Posterior cingulate gyrus (tissue), 11 donors: ENCODE measurements around the gene TFF3.

Experiments
- DNase-seq, 10 donors: peaks; one replicate each; pipeline versions ENCODE4 v3.0.0 to v3.0.0-alpha.2; 2020 to 2021; ENCODE audit warnings: mixed read lengths in 3 of 10
- intact Hi-C: fragments of 100-400 bp; cut with DNase I; formaldehyde crosslinking; loops from one replicate; pipeline ENCODE4 v1.15.1; 2023

TFF3 gene

GRCh38 chr21:42330380-42331371, 15.5 kb upstream of the TFF3 start:
- no peak for DNase-seq
- intact Hi-C loops: no loop called here

- peak in 1 of 10 donors; percentile 18 for DNase-seq
- intact Hi-C loops: no loop called here
Observed at GRCh38 chr21:42324896-42325295, 9.7 kb upstream of the TFF3 start.

GRCh38 chr21:42321845-42322244, 6.6 kb upstream of the TFF3 start:
- DNase-seq: peak in 1 of 10 donors; percentile 43
- intact Hi-C loops: no loop called here

GRCh38 chr21:42321231-42321630, 6.0 kb upstream of the TFF3 start:
- intact Hi-C loops: no loop called here
- peak in 1 of 10 donors; percentile 55 for DNase-seq

- peak in 1 of 10 donors; percentile 27 for DNase-seq
- intact Hi-C loops: no loop called here
Observed at GRCh38 chr21:42320791-42321190, 5.6 kb upstream of the TFF3 start.

GRCh38 chr21:42319851-42320572, 4.8 kb upstream of the TFF3 start:
- DNase-seq: peak in 2 of 10 donors; percentile 52 to 78
- intact Hi-C loops: no loop called here

- intact Hi-C loops: no loop called here
- DNase-seq: peak in 2 of 10 donors; percentile 42 to 68
Observed at GRCh38 chr21:42319376-42319775, 4.2 kb upstream of the TFF3 start.

GRCh38 chr21:42317826-42318746, 2.9 kb upstream of the TFF3 start:
- intact Hi-C loops: no loop called here
- peak in 2 of 10 donors; percentile 62 to 79 for DNase-seq

GRCh38 chr21:42317341-42317741, 2.1 kb upstream of the TFF3 start:
- intact Hi-C loops: no loop called here
- peak in 2 of 10 donors; percentile 41 to 48 for DNase-seq

GRCh38 chr21:42316891-42317290, 1.7 kb upstream of the TFF3 start:
- intact Hi-C loops: no loop called here
- DNase-seq: peak in 2 of 10 donors; percentile 53 to 66

- peak in 1 of 10 donors; percentile 4 for DNase-seq
- intact Hi-C loops: no loop called here
Observed at GRCh38 chr21:42314616-42315295, 453 bp downstream of the TFF3 start.

- intact Hi-C loops: no loop called here
- peak in 3 of 10 donors; percentile 25 to 69 (median 46) for DNase-seq
Observed at GRCh38 chr21:42313501-42313969, 1.7 kb downstream of the TFF3 start.

- intact Hi-C loops: no loop called here
Observed at GRCh38 chr21:42312626-42313104, 2.5 kb downstream of the TFF3 start.

GRCh38 chr21:42311816-42312625, 3.2 kb downstream of the TFF3 start:
- DNase-seq: peak in 3 of 10 donors; percentile 54 to 68 (median 64)

More at GRCh38 chr21:42312626-42313104, 2.5 kb downstream of the TFF3 start:
- peak in 2 of 10 donors; percentile 74 to 79 for DNase-seq

GRCh38 chr21:42311160-42311559, 4.0 kb downstream of the TFF3 start:
- DNase-seq: peak in 2 of 10 donors; percentile 50 to 64

More at GRCh38 chr21:42311816-42312625, 3.2 kb downstream of the TFF3 start:
- intact Hi-C loops: no loop called here

GRCh38 chr21:42310411-42311001, 4.7 kb downstream of the TFF3 start:
- intact Hi-C loops: no loop called here
- DNase-seq: peak in 2 of 10 donors; percentile 41 to 74

More at GRCh38 chr21:42311160-42311559, 4.0 kb downstream of the TFF3 start:
- intact Hi-C loops: no loop called here

- DNase-seq: peak in 9 of 10 donors; percentile 30 to 94 (median 73)
- intact Hi-C loops: no loop called here
Observed at GRCh38 chr21:42309753-42310213, 5.4 kb downstream of the TFF3 start.
